A673 (cell line): ENCODE measurements around the gene CHRNA4. TPM values are rescaled to one million over a fixed set of nuclear protein-coding genes. Genes with fewer than 3 reads are reported as not detected.
"Not testable (repeated sequence)": the region's sequence is repeated elsewhere in the genome, so short reads cannot be mapped to it uniquely, and the experiment has no call there.

Experiments used
- BruUV-seq: library from RNA; stranded (reverse); fragments of 400-500 nt; replicated peaks from 2 replicates; lab custom pipeline; 2021; lab: Mats Ljungman, UMichigan
- CTCF ChIA-PET: fragments of 300-600 bp; sonication (Branson Sonifier 250); formaldehyde crosslinking; loops from one replicate; lab custom pipeline; 2022; ENCODE audit warnings: antibody characterized with exemption; lab: Charles Lee
- POLR2A ChIA-PET: fragments of 300-600 bp; sonication (Branson Sonifier 250); formaldehyde crosslinking; loops from one replicate; lab custom pipeline; 2022; ENCODE audit warnings: antibody characterized with exemption; ENCODE audit not compliant: low non-redundant PET; lab: Charles Lee
- DNase-seq: peaks from one replicate; pipeline ENCODE4 v3.0.0-alpha.2; 2015; ENCODE audit warnings: low spot score
- H3K27ac ChIP-seq: fragments of 200-600 bp; sonication (generic); 2 replicates; pipeline ENCODE4 v1.5.1; 2016; ENCODE audit warnings: mixed run types, low read depth, mild to moderate bottlenecking, mixed read lengths, antibody characterized with exemption, low read length; ENCODE audit not compliant: poor library complexity, severe bottlenecking
- H3K27me3 ChIP-seq: fragments of 200-600 bp; sonication (generic); replicated peaks from 2 replicates; pipeline ENCODE4 v1.6.1; 2017; ENCODE audit warnings: mixed run types, low read depth, mild to moderate bottlenecking, mixed read lengths, antibody characterized with exemption, low read length; ENCODE audit not compliant: insufficient read depth, poor library complexity
- H3K36me3 ChIP-seq: fragments of 200-600 bp; sonication (generic); 2 replicates; pipeline ENCODE4 v1.6.1; 2016; ENCODE audit warnings: mixed run types, mild to moderate bottlenecking, mixed read lengths, antibody characterized with exemption, low read length; ENCODE audit not compliant: insufficient read depth, poor library complexity, severe bottlenecking
- H3K4me1 ChIP-seq: fragments of 200-600 bp; sonication (generic); 2 replicates; pipeline ENCODE4 v1.6.1; 2017; ENCODE audit warnings: mixed run types, mild to moderate bottlenecking, mixed read lengths, antibody characterized with exemption, low read length; ENCODE audit not compliant: insufficient read depth, poor library complexity, severe bottlenecking
- H3K4me3 ChIP-seq: fragments of 200-600 bp; sonication (generic); 2 replicates; pipeline ENCODE4 v1.5.1; 2016; ENCODE audit warnings: low read depth, mixed run types, mild to moderate bottlenecking, mixed read lengths, low read length; ENCODE audit not compliant: poor library complexity, severe bottlenecking
- H3K9me3 ChIP-seq: fragments of 200-600 bp; sonication (generic); 2 replicates; pipeline ENCODE4 v1.6.1; 2016; ENCODE audit warnings: mixed run types, low read depth, mild to moderate bottlenecking, mixed read lengths, antibody characterized with exemption, low read length; ENCODE audit not compliant: poor library complexity, severe bottlenecking
- EZH2 ChIP-seq: fragments of 200-600 bp; sonication (generic); IDR thresholded peaks from 2 replicates; pipeline ENCODE4 v1.6.1; 2017; ENCODE audit warnings: borderline replicate concordance, low read depth, mild to moderate bottlenecking, mixed read lengths, antibody characterized with exemption, low read length; ENCODE audit not compliant: poor library complexity, severe bottlenecking
- intact Hi-C: fragments of 100-400 bp; cut with micrococcal nuclease; formaldehyde crosslinking; loops from one replicate; pipeline ENCODE4 v1.10.0; 2022; ENCODE audit not compliant: unreplicated experiment
- total RNA-seq: library from RNA; stranded (reverse); gene quantifications from 2 replicates; pipeline ENCODE4 v1.2.3, GENCODE V29; 2021
- TF ChIP-seq, protein P1 (sequence below): fragments of 300-800, 200-600 bp; sonication (generic); conservative IDR thresholded peaks from 2 replicates; pipeline ENCODE4 v1.5.1; 2017; ENCODE audit warnings: low read depth, mild to moderate bottlenecking, antibody characterized with exemption, low read length, moderate library complexity, mixed read lengths

CHRNA4 gene
- total RNA-seq, 1 experiment from 2014 or later = 0.26 TPM

GRCh38 chr20:63382551-63383300 is 21.6 kb upstream of the CHRNA4 start:
- no peak for DNase-seq
- no TSS peak for BruUV-seq
- no peak overlapping the region for H3K4me3 ChIP-seq
- CTCF ChIA-PET = interaction anchor here (0.6 to 2.8 kb wide), 4 partner anchors 12 to 199 kb away, joined by 4 to 45 read pairs (median 15); no protein-coding TSS in a partner anchor
- peaks cover 11% of the 10 kb centered on the region for H3K9me3 ChIP-seq
- POLR2A ChIA-PET = no interaction called here
- H3K36me3 ChIP-seq = no peaks in the 10 kb centered on the region
- H3K4me1 ChIP-seq = no peaks in the 10 kb centered on the region
- no peaks in the 10 kb centered on the region for H3K27me3 ChIP-seq
- no peak overlapping the region for H3K27ac ChIP-seq
- intact Hi-C loops = no loop called here
- TF ChIP-seq, protein P1, sequence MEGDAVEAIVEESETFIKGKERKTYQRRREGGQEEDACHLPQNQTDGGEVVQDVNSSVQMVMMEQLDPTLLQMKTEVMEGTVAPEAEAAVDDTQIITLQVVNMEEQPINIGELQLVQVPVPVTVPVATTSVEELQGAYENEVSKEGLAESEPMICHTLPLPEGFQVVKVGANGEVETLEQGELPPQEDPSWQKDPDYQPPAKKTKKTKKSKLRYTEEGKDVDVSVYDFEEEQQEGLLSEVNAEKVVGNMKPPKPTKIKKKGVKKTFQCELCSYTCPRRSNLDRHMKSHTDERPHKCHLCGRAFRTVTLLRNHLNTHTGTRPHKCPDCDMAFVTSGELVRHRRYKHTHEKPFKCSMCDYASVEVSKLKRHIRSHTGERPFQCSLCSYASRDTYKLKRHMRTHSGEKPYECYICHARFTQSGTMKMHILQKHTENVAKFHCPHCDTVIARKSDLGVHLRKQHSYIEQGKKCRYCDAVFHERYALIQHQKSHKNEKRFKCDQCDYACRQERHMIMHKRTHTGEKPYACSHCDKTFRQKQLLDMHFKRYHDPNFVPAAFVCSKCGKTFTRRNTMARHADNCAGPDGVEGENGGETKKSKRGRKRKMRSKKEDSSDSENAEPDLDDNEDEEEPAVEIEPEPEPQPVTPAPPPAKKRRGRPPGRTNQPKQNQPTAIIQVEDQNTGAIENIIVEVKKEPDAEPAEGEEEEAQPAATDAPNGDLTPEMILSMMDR = no peak
- TF ChIP-seq EZH2 = no peak

GRCh38 chr20:63381781-63382431 is 20.8 kb upstream of the CHRNA4 start:
- Histone ChIP-seq H3K4me1 (no peaks in the 10 kb centered on the region), H3K36me3 (no peaks in the 10 kb centered on the region), H3K27me3 (peaks cover 5% of the 10 kb centered on the region), H3K27ac (no peak overlapping the region), H3K4me3 (no peak overlapping the region), H3K9me3 (peaks cover 11% of the 10 kb centered on the region)
- no TSS peak for BruUV-seq
- CTCF ChIA-PET = interaction anchor here (1.0 to 2.8 kb wide), 5 partner anchors 12 to 199 kb away, joined by 4 to 45 read pairs (median 4); no protein-coding TSS in a partner anchor
- peak; percentile 22 for DNase-seq
- intact Hi-C loops = loop anchor here (1.0 kb wide), 1 partner anchor 73 kb away; no protein-coding TSS in a partner anchor
- POLR2A ChIA-PET = no interaction called here
- TF ChIP-seq, protein P1 = peak; percentile 98
- no peak for TF ChIP-seq EZH2

DNA sequence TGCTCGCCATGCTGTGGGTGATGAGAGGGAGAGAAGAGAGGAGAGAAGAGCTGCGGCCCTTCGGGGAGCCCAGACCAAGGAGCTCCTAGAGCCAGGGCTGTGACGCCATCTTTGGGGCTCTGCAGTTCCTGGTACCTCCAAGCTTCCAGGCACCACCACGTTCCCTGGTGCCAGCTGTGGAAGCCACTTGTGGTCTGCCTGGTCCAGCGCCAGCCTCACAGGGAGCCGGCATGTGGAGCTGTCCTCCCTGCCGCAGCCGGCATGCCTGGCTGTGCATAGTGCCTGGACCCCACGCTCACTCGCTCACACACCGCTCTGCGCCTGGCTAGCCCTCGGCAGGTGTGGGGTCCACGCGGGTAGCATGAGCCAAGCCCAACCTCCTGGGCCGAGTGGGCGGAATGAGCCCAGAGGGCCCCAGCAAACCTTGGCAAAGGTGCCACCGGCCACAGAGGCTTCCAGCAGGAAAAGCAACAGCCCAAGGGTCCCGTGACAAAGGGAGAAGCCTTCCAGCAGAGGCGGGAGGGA is 19.3 kb upstream of the CHRNA4 start:
- no peak overlapping the region for H3K27ac ChIP-seq
- intact Hi-C loops = no loop called here

GRCh38 chr20:63379872-63380271 is 18.7 kb upstream of the CHRNA4 start:
- DNase-seq, POLR2A ChIA-PET, H3K27ac ChIP-seq: not testable (repeated sequence)

More for the DNA sequence above, 19.3 kb upstream of the CHRNA4 start:
- no peak overlapping the region for H3K4me3 ChIP-seq
- ChIA-PET CTCF (interaction anchor here (2.7 to 2.8 kb wide), 2 partner anchors 72 to 157 kb away, joined by 25 to 45 read pairs; no protein-coding TSS in a partner anchor), POLR2A (no interaction called here)
- no peaks in the 10 kb centered on the region for H3K9me3 ChIP-seq
- no peaks in the 10 kb centered on the region for H3K4me1 ChIP-seq
- DNase-seq = no peak
- no TSS peak for BruUV-seq
- peaks cover 8% of the 10 kb centered on the region for H3K27me3 ChIP-seq
- no peaks in the 10 kb centered on the region for H3K36me3 ChIP-seq
- no peak for TF ChIP-seq EZH2
- TF ChIP-seq, protein P1 = no peak

More at GRCh38 chr20:63379872-63380271, 18.7 kb upstream of the CHRNA4 start:
- BruUV-seq, H3K4me1 ChIP-seq, H3K4me3 ChIP-seq, H3K9me3 ChIP-seq, intact Hi-C loops, H3K36me3 ChIP-seq: not testable (repeated sequence)
- CTCF ChIA-PET = interaction anchor here (2.8 kb wide), 1 partner anchor 156 kb away, joined by 25 read pairs; no protein-coding TSS in a partner anchor
- H3K27me3 ChIP-seq = peaks cover 11% of the 10 kb centered on the region
